Measurements from ENCODE around the gene CFAP74.

DNA sequence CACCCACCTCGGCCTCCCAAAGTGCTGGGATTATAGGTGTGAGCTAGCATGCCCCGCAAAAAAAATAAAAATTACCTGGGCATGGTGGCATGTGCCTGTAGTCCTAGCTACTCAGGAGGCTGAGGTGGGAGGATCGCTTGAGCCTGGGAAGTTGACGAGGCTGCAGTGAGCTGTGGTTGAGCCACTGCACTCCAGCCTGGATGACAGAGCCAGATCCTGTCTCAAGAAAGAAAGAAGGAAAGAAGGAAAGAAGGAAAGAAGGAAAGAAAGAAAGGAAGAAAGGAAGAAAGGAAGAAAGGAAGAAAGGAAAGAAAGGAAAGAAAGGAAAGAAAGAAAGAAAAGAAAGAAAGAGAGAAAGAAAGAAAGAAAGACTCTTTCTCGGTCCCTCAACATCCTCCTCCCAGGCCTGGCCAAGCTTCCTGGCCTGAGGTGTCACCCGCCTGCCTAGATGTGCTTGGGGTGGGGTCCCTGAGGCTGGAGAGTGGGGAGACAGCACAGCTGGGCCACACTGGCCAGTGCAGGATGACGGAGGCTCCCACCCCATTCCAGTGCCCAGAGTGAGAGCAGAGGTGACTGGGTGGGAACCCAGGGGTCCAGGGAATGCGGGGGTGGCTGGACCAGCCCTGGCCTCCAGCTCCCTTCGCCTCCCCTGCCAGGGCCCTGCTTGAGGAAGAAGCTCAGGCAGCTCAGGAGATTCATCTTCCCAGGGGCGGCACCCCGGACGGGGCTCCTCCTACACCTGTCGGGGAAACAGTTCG lies 102.5 kb downstream of the CFAP74 start:
- TF ChIP-seq, protein P1, sequence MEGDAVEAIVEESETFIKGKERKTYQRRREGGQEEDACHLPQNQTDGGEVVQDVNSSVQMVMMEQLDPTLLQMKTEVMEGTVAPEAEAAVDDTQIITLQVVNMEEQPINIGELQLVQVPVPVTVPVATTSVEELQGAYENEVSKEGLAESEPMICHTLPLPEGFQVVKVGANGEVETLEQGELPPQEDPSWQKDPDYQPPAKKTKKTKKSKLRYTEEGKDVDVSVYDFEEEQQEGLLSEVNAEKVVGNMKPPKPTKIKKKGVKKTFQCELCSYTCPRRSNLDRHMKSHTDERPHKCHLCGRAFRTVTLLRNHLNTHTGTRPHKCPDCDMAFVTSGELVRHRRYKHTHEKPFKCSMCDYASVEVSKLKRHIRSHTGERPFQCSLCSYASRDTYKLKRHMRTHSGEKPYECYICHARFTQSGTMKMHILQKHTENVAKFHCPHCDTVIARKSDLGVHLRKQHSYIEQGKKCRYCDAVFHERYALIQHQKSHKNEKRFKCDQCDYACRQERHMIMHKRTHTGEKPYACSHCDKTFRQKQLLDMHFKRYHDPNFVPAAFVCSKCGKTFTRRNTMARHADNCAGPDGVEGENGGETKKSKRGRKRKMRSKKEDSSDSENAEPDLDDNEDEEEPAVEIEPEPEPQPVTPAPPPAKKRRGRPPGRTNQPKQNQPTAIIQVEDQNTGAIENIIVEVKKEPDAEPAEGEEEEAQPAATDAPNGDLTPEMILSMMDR (IDR thresholded peaks at IDR 0.05), result no peak
- no peak for TF ChIP-seq POLR2A (IDR thresholded peaks at IDR 0.05)
- no peak for TF ChIP-seq POLR2AphosphoS5 (IDR thresholded peaks at IDR 0.05)
